Mesendoderm (in vitro differentiated cells): ENCODE results near the gene MCF2L2.

Experiments
- DNase-seq: peaks from one replicate; pipeline ENCODE4 v3.0.0; 2013
- H2AK5ac ChIP-seq: 2 replicates; pipeline ENCODE4 v1.6.1; 2013; ENCODE audit warnings: low read length, inconsistent platforms
- H2BK120ac ChIP-seq: 2 replicates; pipeline ENCODE4 v1.6.1; 2013; ENCODE audit warnings: low read depth, mild to moderate bottlenecking, low read length, moderate library complexity, mixed read lengths
- H2BK15ac ChIP-seq: replicated peaks from 2 replicates; pipeline ENCODE4 v1.6.1; 2013; ENCODE audit warnings: low read depth, mild to moderate bottlenecking, moderate library complexity
- H2BK5ac ChIP-seq: 2 replicates; pipeline ENCODE4 v1.6.1; 2013; ENCODE audit warnings: low read length, inconsistent platforms
- H3K18ac ChIP-seq: 2 replicates; pipeline ENCODE4 v1.6.1; 2013; ENCODE audit warnings: mild to moderate bottlenecking, low read length, mixed read lengths
- H3K23ac ChIP-seq: one replicate; pipeline ENCODE4 v1.6.1; 2013; ENCODE audit warnings: low read length
- H3K27ac ChIP-seq: 2 replicates; pipeline ENCODE4 v1.5.1; 2013; ENCODE audit warnings: low read depth, mild to moderate bottlenecking, inconsistent platforms, low read length, moderate library complexity
- H3K27me3 ChIP-seq: 2 replicates; pipeline ENCODE4 v1.6.1; 2013; ENCODE audit warnings: low read length, control low read depth, mild to moderate bottlenecking, inconsistent platforms; ENCODE audit not compliant: insufficient read depth, poor library complexity
- H3K36me3 ChIP-seq: 2 replicates; pipeline ENCODE4 v1.6.1; 2013; ENCODE audit warnings: low read length, inconsistent platforms; ENCODE audit not compliant: control insufficient read depth, insufficient read depth
- H3K4ac ChIP-seq: one replicate; pipeline ENCODE4 v1.6.1; 2013; ENCODE audit warnings: low read depth, mild to moderate bottlenecking, low read length, moderate library complexity
- H3K4me1 ChIP-seq: 2 replicates; pipeline ENCODE4 v1.6.1; 2013; ENCODE audit warnings: low read depth, low read length, inconsistent platforms; ENCODE audit not compliant: control insufficient read depth
- H3K4me2 ChIP-seq: 2 replicates; pipeline ENCODE4 v1.6.1; 2013; ENCODE audit warnings: low read length
- H3K4me3 ChIP-seq: 2 replicates; pipeline ENCODE4 v1.5.1; 2013; ENCODE audit warnings: mild to moderate bottlenecking, low read length
- H3K56ac ChIP-seq: one replicate; pipeline ENCODE4 v1.6.1; 2013; ENCODE audit warnings: low read length
- H3K79me1 ChIP-seq: 2 replicates; pipeline ENCODE4 v1.6.1; 2013; ENCODE audit warnings: low read length, inconsistent platforms
- H3K79me2 ChIP-seq: 2 replicates; pipeline ENCODE4 v1.6.1; 2013; ENCODE audit warnings: mild to moderate bottlenecking, low read length; ENCODE audit not compliant: control insufficient read depth, insufficient read depth
- H3K9ac ChIP-seq: 2 replicates; pipeline ENCODE4 v1.6.1; 2013; ENCODE audit warnings: low read length, inconsistent platforms
- H4K5ac ChIP-seq: one replicate; pipeline ENCODE4 v1.6.1; 2013; ENCODE audit warnings: low read length
- H4K8ac ChIP-seq: one replicate; pipeline ENCODE4 v1.6.1; 2013; ENCODE audit warnings: low read depth, mild to moderate bottlenecking, control low read depth, low read length, moderate library complexity
- WGBS: extraction: QIAGEN DNeasy Blood & Tissue Kit; methylation state at CpG from one replicate; pipeline ENCODE4 v1.1.7; 2013; ENCODE audit warnings: low lambda C conversion rate, missing lambda C conversion rate; ENCODE audit not compliant: insufficient coverage; ENCODE audit errors: extremely low coverage; 5-methylcytosine and 5-hydroxymethylcytosine counted together

The MCF2L2 gene

GRCh38 chr3:183328164-183328563 is 100.3 kb downstream of the MCF2L2 start:
- no peak overlapping the region for H2AK5ac ChIP-seq
- no CpG with 5 or more reads among the region's 1 CpG for WGBS
- no peak overlapping the region for H3K9ac ChIP-seq
- H2BK15ac ChIP-seq: no peak overlapping the region
- no peaks in the 10 kb centered on the region for H3K79me1 ChIP-seq
- H3K23ac ChIP-seq: no peak overlapping the region
- peaks cover 4% of the 10 kb centered on the region for H3K4me1 ChIP-seq
- H3K27ac ChIP-seq: no peak overlapping the region
- H3K36me3 ChIP-seq: no peaks in the 10 kb centered on the region
- no peak for DNase-seq
- H3K4me3 ChIP-seq: no peak overlapping the region
- no peaks in the 10 kb centered on the region for H3K27me3 ChIP-seq
- no peak overlapping the region for H2BK120ac ChIP-seq
- no peak overlapping the region for H4K5ac ChIP-seq
- H3K79me2 ChIP-seq: no peaks in the 10 kb centered on the region
- no peak overlapping the region for H3K4ac ChIP-seq
- no peak overlapping the region for H3K56ac ChIP-seq
- no peak overlapping the region for H3K4me2 ChIP-seq
- no peak overlapping the region for H4K8ac ChIP-seq
- no peak overlapping the region for H2BK5ac ChIP-seq
- no peak overlapping the region for H3K18ac ChIP-seq

GRCh38 chr3:183327343-183327742 is 101.1 kb downstream of the MCF2L2 start:
- Histone ChIP-seq H3K4me2 (no peak overlapping the region), H3K27me3 (no peaks in the 10 kb centered on the region), H3K27ac (no peak overlapping the region), H4K8ac (no peak overlapping the region), H3K56ac (no peak overlapping the region), H3K4me3 (no peak overlapping the region), H3K79me2 (no peaks in the 10 kb centered on the region), H3K4ac (no peak overlapping the region), H3K9ac (no peak overlapping the region), H4K5ac (no peak overlapping the region), H2BK15ac (no peak overlapping the region), H2BK120ac (no peak overlapping the region), H2BK5ac (no peak overlapping the region), H2AK5ac (no peak overlapping the region), H3K36me3 (no peaks in the 10 kb centered on the region), H3K23ac (no peak overlapping the region), H3K79me1 (no peaks in the 10 kb centered on the region), H3K18ac (no peak overlapping the region), H3K4me1 (peaks cover 4% of the 10 kb centered on the region)
- no peak for DNase-seq
- WGBS: no CpG with 5 or more reads among the region's 5 CpGs

GRCh38 chr3:183324083-183324482 is 104.3 kb downstream of the MCF2L2 start:
- no peaks in the 10 kb centered on the region for H3K79me1 ChIP-seq

GRCh38 chr3:183319371-183319770 is 109.0 kb downstream of the MCF2L2 start:
- Histone ChIP-seq H2BK15ac (no peak overlapping the region), H2BK120ac (no peak overlapping the region), H3K18ac (no peak overlapping the region), H3K4me3 (no peak overlapping the region), H4K5ac (no peak overlapping the region), H3K36me3 (no peaks in the 10 kb centered on the region), H3K56ac (no peak overlapping the region), H3K9ac (no peak overlapping the region), H3K27me3 (no peaks in the 10 kb centered on the region), H3K4ac (no peak overlapping the region), H3K79me2 (no peaks in the 10 kb centered on the region), H3K23ac (no peak overlapping the region), H3K79me1 (no peaks in the 10 kb centered on the region), H3K27ac (no peak overlapping the region), H2BK5ac (no peak overlapping the region), H4K8ac (no peak overlapping the region), H2AK5ac (no peak overlapping the region), H3K4me2 (no peak overlapping the region), H3K4me1 (no peaks in the 10 kb centered on the region)
- DNase-seq: no peak

More at GRCh38 chr3:183324083-183324482, 104.3 kb downstream of the MCF2L2 start:
- no peak overlapping the region for H2BK120ac ChIP-seq
- no peak overlapping the region for H3K27ac ChIP-seq
- no peak overlapping the region for H3K56ac ChIP-seq
- H3K4me2 ChIP-seq: no peak overlapping the region
- H4K8ac ChIP-seq: no peak overlapping the region
- no peak overlapping the region for H2BK5ac ChIP-seq
- WGBS: no CpG with 5 or more reads among the region's 5 CpGs
- no peak overlapping the region for H3K4ac ChIP-seq
- no peak overlapping the region for H2AK5ac ChIP-seq
- no peaks in the 10 kb centered on the region for H3K36me3 ChIP-seq
- no peak overlapping the region for H3K18ac ChIP-seq
- no peaks in the 10 kb centered on the region for H3K27me3 ChIP-seq
- H3K9ac ChIP-seq: no peak overlapping the region
- H3K23ac ChIP-seq: no peak overlapping the region
- H3K79me2 ChIP-seq: no peaks in the 10 kb centered on the region
- no peak overlapping the region for H3K4me3 ChIP-seq
- no peak for DNase-seq
- no peak overlapping the region for H4K5ac ChIP-seq
- H2BK15ac ChIP-seq: no peak overlapping the region
- H3K4me1 ChIP-seq: no peaks in the 10 kb centered on the region

GRCh38 chr3:183318877-183319276 is 109.5 kb downstream of the MCF2L2 start:
- Histone ChIP-seq H3K23ac (no peak overlapping the region), H4K8ac (no peak overlapping the region), H3K27me3 (no peaks in the 10 kb centered on the region), H3K4me2 (no peak overlapping the region), H3K4ac (no peak overlapping the region), H2BK15ac (no peak overlapping the region), H3K4me3 (no peak overlapping the region), H3K27ac (no peak overlapping the region), H3K9ac (no peak overlapping the region), H3K4me1 (no peaks in the 10 kb centered on the region), H2BK120ac (no peak overlapping the region), H3K18ac (no peak overlapping the region), H3K56ac (no peak overlapping the region), H2AK5ac (no peak overlapping the region), H2BK5ac (no peak overlapping the region), H4K5ac (no peak overlapping the region), H3K36me3 (no peaks in the 10 kb centered on the region), H3K79me2 (no peaks in the 10 kb centered on the region), H3K79me1 (no peaks in the 10 kb centered on the region)
- no peak for DNase-seq
- no CpG with 5 or more reads among the region's 5 CpGs for WGBS
